ENCODE measurements around the gene PLB1. TPM values are rescaled to one million over a fixed set of nuclear protein-coding genes. Genes with fewer than 3 reads are reported as not detected.

Gene PLB1
- total RNA-seq, 2 experiments from 2014 or later = not detected

- no peak overlapping the region for H3K4me2 ChIP-seq (ENCODE audit: low read length)
- H2AFZ ChIP-seq (ENCODE audit: low read length) = no peak overlapping the region
Measured at GRCh38 chr2:28656937-28657615, 161.2 kb downstream of the PLB1 start.

GRCh38 chr2:28658369-28658768, 162.5 kb downstream of the PLB1 start:
- Histone ChIP-seq H3K27ac (ENCODE audit: low read depth, low read length, poor library complexity, severe bottlenecking) (no peak overlapping the region), H3K9me3 (ENCODE audit: low read length) (no peaks in the 10 kb centered on the region), H3K4me3 (ENCODE audit: low read depth, low read length, poor library complexity, severe bottlenecking) (no peak overlapping the region), H3K4me2 (ENCODE audit: low read length) (no peak overlapping the region), H3K9me2 (ENCODE audit: insufficient read depth, low read length) (no peaks in the 10 kb centered on the region), H2AFZ (ENCODE audit: low read length) (no peak overlapping the region), H3K4me1 (ENCODE audit: insufficient read depth, low read length, poor library complexity, severe bottlenecking) (no peaks in the 10 kb centered on the region), H3K36me3 (ENCODE audit: insufficient read depth, low read length) (no peaks in the 10 kb centered on the region), H4K20me1 (ENCODE audit: insufficient read depth, low read length) (no peaks in the 10 kb centered on the region), H3K79me2 (ENCODE audit: insufficient read depth, low read depth, low read length) (no peaks in the 10 kb centered on the region)
- TF ChIP-seq CTCF (conservative IDR thresholded peaks at IDR 0.05; ENCODE audit: low read length) (no peak), EZH2phosphoT487 (IDR thresholded peaks at IDR 0.05; ENCODE audit: borderline replicate concordance, low read depth, low read length) (no peak)
- no peak for DNase-seq (ENCODE audit: low spot score)
- POLR2A ChIA-PET = interaction anchor here (0.6 kb wide), 1 partner anchor 226 kb away, joined by 3 read pairs; no protein-coding TSS in a partner anchor
- no TSS peak for BruUV-seq (replicated peaks)
- intact Hi-C loops (cut with micrococcal nuclease; ENCODE audit: unreplicated experiment) = no loop called here
- CTCF ChIA-PET (ENCODE audit: unreplicated experiment) = no interaction called here

More at GRCh38 chr2:28656937-28657615, 161.2 kb downstream of the PLB1 start:
- no peaks in the 10 kb centered on the region for H3K36me3 ChIP-seq (ENCODE audit: insufficient read depth, low read length)
- TF ChIP-seq EZH2phosphoT487 (IDR thresholded peaks at IDR 0.05; ENCODE audit: borderline replicate concordance, low read depth, low read length) (no peak), CTCF (conservative IDR thresholded peaks at IDR 0.05; ENCODE audit: low read length) (no peak)
- no TSS peak for BruUV-seq (replicated peaks)
- H3K4me3 ChIP-seq (ENCODE audit: low read depth, low read length, poor library complexity, severe bottlenecking) = no peak overlapping the region
- DNase-seq (ENCODE audit: low spot score) = no peak
- POLR2A ChIA-PET = no interaction called here
- no peaks in the 10 kb centered on the region for H3K4me1 ChIP-seq (ENCODE audit: insufficient read depth, low read length, poor library complexity, severe bottlenecking)
- intact Hi-C loops (cut with micrococcal nuclease; ENCODE audit: unreplicated experiment) = no loop called here
- no peak overlapping the region for H3K27ac ChIP-seq (ENCODE audit: low read depth, low read length, poor library complexity, severe bottlenecking)
- no peaks in the 10 kb centered on the region for H3K79me2 ChIP-seq (ENCODE audit: insufficient read depth, low read depth, low read length)
- CTCF ChIA-PET (ENCODE audit: unreplicated experiment) = no interaction called here
- no peaks in the 10 kb centered on the region for H3K9me2 ChIP-seq (ENCODE audit: insufficient read depth, low read length)
- no peaks in the 10 kb centered on the region for H3K9me3 ChIP-seq (ENCODE audit: low read length)
- no peaks in the 10 kb centered on the region for H4K20me1 ChIP-seq (ENCODE audit: insufficient read depth, low read length)

GRCh38 chr2:28659127-28659526, 163.3 kb downstream of the PLB1 start:
- Histone ChIP-seq H3K4me1 (ENCODE audit: insufficient read depth, low read length, poor library complexity, severe bottlenecking) (no peaks in the 10 kb centered on the region), H3K4me3 (ENCODE audit: low read depth, low read length, poor library complexity, severe bottlenecking) (no peak overlapping the region), H3K27ac (ENCODE audit: low read depth, low read length, poor library complexity, severe bottlenecking) (no peak overlapping the region), H3K4me2 (ENCODE audit: low read length) (no peak overlapping the region), H3K9me2 (ENCODE audit: insufficient read depth, low read length) (no peaks in the 10 kb centered on the region), H3K36me3 (ENCODE audit: insufficient read depth, low read length) (no peaks in the 10 kb centered on the region), H4K20me1 (ENCODE audit: insufficient read depth, low read length) (no peaks in the 10 kb centered on the region), H3K79me2 (ENCODE audit: insufficient read depth, low read depth, low read length) (no peaks in the 10 kb centered on the region), H2AFZ (ENCODE audit: low read length) (no peak overlapping the region), H3K9me3 (ENCODE audit: low read length) (no peaks in the 10 kb centered on the region)
- TF ChIP-seq EZH2phosphoT487 (IDR thresholded peaks at IDR 0.05; ENCODE audit: borderline replicate concordance, low read depth, low read length) = no peak
- TF ChIP-seq CTCF (conservative IDR thresholded peaks at IDR 0.05; ENCODE audit: low read length) = no peak
- CTCF ChIA-PET (ENCODE audit: unreplicated experiment) = no interaction called here
- intact Hi-C loops (cut with micrococcal nuclease; ENCODE audit: unreplicated experiment) = no loop called here
- POLR2A ChIA-PET = interaction anchor here (0.6 kb wide), 1 partner anchor 225 kb away, joined by 3 read pairs; no protein-coding TSS in a partner anchor
- no peak for DNase-seq (ENCODE audit: low spot score)
- no TSS peak for BruUV-seq (replicated peaks)
